Posterior cingulate gyrus (tissue), 11 donors: ENCODE measurements around the gene ITGA2.

Experiments
- DNase-seq, 10 donors: peaks; one replicate each; pipeline versions ENCODE4 v3.0.0 to v3.0.0-alpha.2; 2020 to 2021; ENCODE audit warnings: mixed read lengths in 3 of 10
- intact Hi-C: fragments of 100-400 bp; cut with DNase I; formaldehyde crosslinking; loops from one replicate; pipeline ENCODE4 v1.15.1; 2023

Gene ITGA2

DNA sequence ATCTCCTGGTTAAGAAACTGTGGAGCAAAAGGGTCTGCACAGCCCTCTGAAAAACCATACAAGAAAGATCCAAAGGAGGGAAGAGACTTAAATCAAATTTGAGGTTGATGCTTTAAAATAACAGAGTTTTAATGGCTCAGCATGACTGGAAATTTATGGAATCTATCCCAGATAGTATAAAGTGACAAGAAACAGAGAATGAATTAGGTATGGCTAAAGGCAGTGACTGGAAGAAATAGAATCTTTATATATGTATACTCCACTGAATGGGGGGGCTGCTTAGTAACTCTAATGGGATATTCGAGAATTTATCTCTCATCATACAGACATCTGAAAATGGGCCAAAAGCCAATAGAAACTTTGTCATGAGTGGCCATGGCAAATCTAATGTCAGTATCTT is 138.0 kb downstream of the ITGA2 start:
- intact Hi-C loops: no loop called here
- DNase-seq: no peak

DNA sequence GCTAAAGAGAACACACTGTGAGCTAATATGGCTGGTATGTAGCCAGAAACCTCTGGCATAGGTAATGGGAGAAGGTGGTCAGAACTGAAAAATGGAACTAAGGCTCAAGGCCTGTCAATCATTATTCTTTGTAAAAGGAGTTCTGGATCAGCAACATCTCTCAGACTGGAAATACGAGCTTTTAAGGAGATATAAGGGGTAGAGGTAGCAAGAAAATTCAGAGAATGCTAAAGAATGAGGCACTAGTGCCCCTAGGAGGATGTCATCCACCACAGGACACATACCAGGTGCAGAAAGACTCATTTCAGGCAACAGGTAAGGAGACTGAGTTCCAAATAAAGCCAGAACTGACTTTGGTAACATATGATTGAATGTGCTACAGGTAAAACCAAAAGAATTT is 139.3 kb downstream of the ITGA2 start:
- no peak for DNase-seq
- intact Hi-C loops: no loop called here

DNA sequence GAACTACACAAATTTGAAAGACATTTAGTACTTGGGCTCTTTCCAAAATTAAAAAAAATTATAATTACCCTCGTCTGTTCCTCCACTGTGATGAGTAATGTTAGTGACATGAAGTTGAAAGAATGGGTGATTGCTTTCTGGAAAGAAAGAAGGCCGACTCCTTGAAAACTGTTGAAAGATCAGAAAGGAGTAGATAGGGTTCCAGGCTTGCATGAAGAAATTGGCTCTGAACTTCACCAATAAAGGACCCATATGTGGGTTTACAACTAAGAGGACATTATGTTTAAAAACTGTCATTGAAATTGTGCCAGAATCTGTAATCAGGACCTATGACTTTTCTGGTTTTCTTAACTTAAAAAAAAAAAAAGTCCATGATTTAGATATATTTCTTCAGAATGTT is 141.1 kb downstream of the ITGA2 start:
- no peak for DNase-seq
- intact Hi-C loops: no loop called here

DNA sequence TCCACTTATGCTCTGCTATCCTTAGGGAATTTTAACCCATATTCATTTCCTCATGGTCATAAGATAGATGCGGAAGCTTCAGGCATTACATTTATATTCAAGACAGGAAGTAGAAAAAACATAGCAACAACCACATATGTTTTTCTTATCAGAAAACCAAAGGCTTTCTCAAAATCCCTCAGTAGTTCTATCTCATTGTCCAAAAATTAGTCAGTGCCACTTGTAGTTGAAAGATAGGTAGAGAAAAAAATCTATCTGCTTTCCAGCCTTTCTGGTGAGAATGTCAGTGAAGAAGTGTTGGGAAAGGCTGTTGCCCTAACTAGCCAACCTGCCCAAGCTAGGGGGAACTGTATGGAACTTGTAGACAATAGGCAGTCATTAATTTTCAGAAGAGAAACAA is 143.9 kb downstream of the ITGA2 start:
- DNase-seq: no peak
- intact Hi-C loops: no loop called here
